ENCODE data around the gene DNMT1. TPM values are rescaled to one million over a fixed set of nuclear protein-coding genes. Genes with fewer than 3 reads are reported as not detected.

The DNMT1 gene
- total and polyA plus RNA-seq, 8 donors, result 16.6 to 92.0 (median 44.8) TPM

DNA sequence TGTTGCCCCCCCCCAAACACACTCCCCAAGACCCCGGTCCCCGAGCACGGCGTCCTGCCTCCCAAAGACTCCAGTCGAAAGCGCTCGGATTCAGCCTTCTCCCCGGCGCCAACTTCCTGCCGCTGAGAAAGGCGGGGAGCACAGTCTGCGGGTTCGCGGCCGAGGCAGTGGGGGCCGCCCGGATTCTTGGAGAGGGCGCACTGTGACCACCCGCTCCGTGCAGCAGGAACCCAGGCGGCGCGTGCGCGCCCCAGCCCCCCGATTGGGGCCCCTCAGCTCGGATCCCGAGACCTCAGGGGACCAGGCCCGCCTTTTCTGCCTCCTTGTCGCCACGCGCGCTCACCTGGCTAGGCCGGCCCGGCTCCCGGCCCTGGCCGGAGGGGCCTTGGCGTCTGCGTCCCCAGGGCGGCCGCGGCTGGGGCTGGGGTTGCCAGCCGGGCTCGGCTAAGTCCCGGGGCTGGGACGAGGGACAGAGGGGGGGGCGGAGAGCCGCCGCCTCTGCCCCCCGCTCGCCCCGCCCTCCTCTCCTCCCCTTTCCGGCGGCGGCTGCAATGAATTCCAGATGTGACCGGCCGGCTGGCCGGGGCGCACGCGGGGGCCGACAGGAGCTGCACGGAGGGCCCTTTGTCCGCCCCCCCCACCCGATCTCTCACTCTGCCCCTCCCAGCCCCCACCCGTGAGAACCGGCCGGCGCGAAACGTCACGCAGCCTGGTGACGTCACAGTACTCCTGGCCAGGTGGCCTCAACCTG is 36.3 kb upstream of the DNMT1 start, which contains the start of gene S1PR2:
Gene S1PR2, minus strand, starts transcription at position 471 of the 751 bp plus-strand sequence. CDS start 6,426 bp downstream, outside the sequence.
- peaks cover 10 to 52% (median 44%) of the 10 kb centered on the region in 4 donors for H3K4me1 ChIP-seq
- peak within 1 kb of the TSS; percentile 78 to 94 (median 90) for H3K27ac ChIP-seq
- H3K27me3 ChIP-seq, result peaks cover 0 to 7% (median 0%) of the 10 kb centered on the region in 3 donors
- peak in 2 of 3 donors; percentile 39 to 58 for TF ChIP-seq POLR2AphosphoS5 (IDR thresholded peaks at IDR 0.05)
- no peak for TF ChIP-seq EP300 (IDR thresholded peaks at IDR 0.05)
- intact Hi-C loops (cut with DNase I; ENCODE audit: low total_unique reads), result no loop called here
- peak; percentile 73 to 94 for DNase-seq
- 0 to 1% (median 0%) methylated on average over 8 to 72 of the region's 73 CpGs for WGBS, 5 donors
- no peaks in the 10 kb centered on the region for H3K9me3 ChIP-seq
- no peaks in the 10 kb centered on the region for H3K36me3 ChIP-seq
- H3K4me3 ChIP-seq, result peak within 1 kb of the TSS; percentile 77 to 99 (median 97)

DNA sequence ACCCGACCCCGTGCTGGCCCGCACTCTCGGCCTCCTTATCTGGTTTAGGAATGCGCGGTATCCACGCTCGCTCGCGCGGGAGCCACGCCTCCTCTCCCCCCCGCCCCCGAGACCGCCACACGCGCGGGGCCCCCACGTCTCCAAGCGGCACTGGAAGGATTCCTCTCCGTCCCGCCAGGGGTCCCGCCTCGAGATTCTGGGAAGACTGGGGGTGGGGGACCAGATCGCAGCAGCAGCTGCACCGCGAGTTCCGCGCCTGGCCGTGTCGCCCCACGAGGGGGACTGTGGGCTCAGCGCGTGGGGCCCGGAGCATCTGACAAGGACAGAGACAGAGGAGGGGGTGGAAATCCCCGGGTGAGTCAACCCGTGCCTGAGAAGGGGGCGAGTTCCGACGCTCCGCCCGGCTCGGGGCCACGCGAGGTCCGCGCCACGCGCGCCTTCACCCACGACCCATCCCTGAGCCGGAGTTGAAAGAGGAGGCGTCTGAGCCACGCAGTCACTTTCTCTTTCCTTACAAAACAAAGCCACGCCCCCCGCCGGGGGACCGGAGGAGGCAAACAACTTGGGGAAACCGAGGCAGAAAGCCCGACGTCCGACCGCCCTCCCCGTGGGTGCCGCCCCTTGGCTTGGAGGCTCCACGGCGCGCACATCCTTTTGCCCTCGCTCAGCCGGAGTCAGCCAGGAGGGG is 35.6 kb upstream of the DNMT1 start:
- 0 to 1% (median 0%) methylated on average over 56 to 70 of the region's 70 CpGs for WGBS, 5 donors
- Histone ChIP-seq H3K27ac (peak overlapping the region; percentile 78 to 94 (median 90)), H3K4me3 (peak overlapping the region; percentile 77 to 99 (median 97)), H3K27me3 (peaks cover 0 to 7% (median 0%) of the 10 kb centered on the region in 3 donors), H3K36me3 (no peaks in the 10 kb centered on the region), H3K9me3 (no peaks in the 10 kb centered on the region), H3K4me1 (peaks cover 10 to 47% (median 43%) of the 10 kb centered on the region in 4 donors)
- intact Hi-C loops (cut with DNase I; ENCODE audit: low total_unique reads), result no loop called here
- peak; percentile 40 to 84 for DNase-seq
- TF ChIP-seq, protein P1, sequence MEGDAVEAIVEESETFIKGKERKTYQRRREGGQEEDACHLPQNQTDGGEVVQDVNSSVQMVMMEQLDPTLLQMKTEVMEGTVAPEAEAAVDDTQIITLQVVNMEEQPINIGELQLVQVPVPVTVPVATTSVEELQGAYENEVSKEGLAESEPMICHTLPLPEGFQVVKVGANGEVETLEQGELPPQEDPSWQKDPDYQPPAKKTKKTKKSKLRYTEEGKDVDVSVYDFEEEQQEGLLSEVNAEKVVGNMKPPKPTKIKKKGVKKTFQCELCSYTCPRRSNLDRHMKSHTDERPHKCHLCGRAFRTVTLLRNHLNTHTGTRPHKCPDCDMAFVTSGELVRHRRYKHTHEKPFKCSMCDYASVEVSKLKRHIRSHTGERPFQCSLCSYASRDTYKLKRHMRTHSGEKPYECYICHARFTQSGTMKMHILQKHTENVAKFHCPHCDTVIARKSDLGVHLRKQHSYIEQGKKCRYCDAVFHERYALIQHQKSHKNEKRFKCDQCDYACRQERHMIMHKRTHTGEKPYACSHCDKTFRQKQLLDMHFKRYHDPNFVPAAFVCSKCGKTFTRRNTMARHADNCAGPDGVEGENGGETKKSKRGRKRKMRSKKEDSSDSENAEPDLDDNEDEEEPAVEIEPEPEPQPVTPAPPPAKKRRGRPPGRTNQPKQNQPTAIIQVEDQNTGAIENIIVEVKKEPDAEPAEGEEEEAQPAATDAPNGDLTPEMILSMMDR (IDR thresholded peaks at IDR 0.05), result no peak

GRCh38 chr19:10228920-10229319 is 34.2 kb upstream of the DNMT1 start:
- H3K4me1 ChIP-seq, result peaks cover 10 to 47% (median 43%) of the 10 kb centered on the region in 4 donors
- H3K27ac ChIP-seq, result peak overlapping the region in 4 of 5 donors; percentile 89 to 94 (median 92)
- no peaks in the 10 kb centered on the region for H3K9me3 ChIP-seq
- intact Hi-C loops (cut with DNase I; ENCODE audit: low total_unique reads), result no loop called here
- H3K36me3 ChIP-seq, result peaks cover 7 to 9% (median 8%) of the 10 kb centered on the region in 4 donors
- DNase-seq, result peak in 1 of 2 donors; percentile 67
- H3K27me3 ChIP-seq, result peaks cover 0 to 7% (median 0%) of the 10 kb centered on the region in 3 donors
- 49 to 67% (median 57%) methylated on average over 2 of the region's 2 CpGs for WGBS, 5 donors
- TF ChIP-seq, protein P1 (IDR thresholded peaks at IDR 0.05), result peak in 5 of 7 experiments; percentile 10 to 62 (median 49)
- TF ChIP-seq POLR2A (IDR thresholded peaks at IDR 0.05), result no peak
- peak overlapping the region in 1 of 4 donors; percentile 96 for H3K4me3 ChIP-seq

GRCh38 chr19:10228393-10228792 is 33.6 kb upstream of the DNMT1 start:
- Histone ChIP-seq H3K36me3 (peaks cover 13 to 14% (median 13%) of the 10 kb centered on the region in 4 donors), H3K27ac (peak overlapping the region in 4 of 5 donors; percentile 89 to 94 (median 92)), H3K4me3 (no peak overlapping the region), H3K9me3 (no peaks in the 10 kb centered on the region), H3K27me3 (peaks cover 0 to 7% (median 0%) of the 10 kb centered on the region in 3 donors), H3K4me1 (peaks cover 10 to 47% (median 43%) of the 10 kb centered on the region in 4 donors)
- intact Hi-C loops (cut with DNase I; ENCODE audit: low total_unique reads), result no loop called here
- 71 to 85% (median 73%) methylated on average over 5 of the region's 5 CpGs for WGBS, 5 donors
- TF ChIP-seq POLR2AphosphoS5 (IDR thresholded peaks at IDR 0.05) (no peak), EP300 (IDR thresholded peaks at IDR 0.05) (no peak), POLR2A (IDR thresholded peaks at IDR 0.05) (no peak)
- TF ChIP-seq, protein P1 (IDR thresholded peaks at IDR 0.05), result no peak
- DNase-seq, result no peak
